HUDEP-2 (cell line): ENCODE data around the gene MID2.
"Not testable (repeated sequence)": the region's sequence is repeated elsewhere in the genome, so short reads cannot be mapped to it uniquely, and the experiment has no call there.

ENCODE experiments used
- DNase-seq, 76 experiments: peaks; one replicate each; lab custom pipeline; 2025; ENCODE audit not compliant: unreplicated experiment in 76 of 76; lab: John Stamatoyannopoulos, UW

The MID2 gene

DNA sequence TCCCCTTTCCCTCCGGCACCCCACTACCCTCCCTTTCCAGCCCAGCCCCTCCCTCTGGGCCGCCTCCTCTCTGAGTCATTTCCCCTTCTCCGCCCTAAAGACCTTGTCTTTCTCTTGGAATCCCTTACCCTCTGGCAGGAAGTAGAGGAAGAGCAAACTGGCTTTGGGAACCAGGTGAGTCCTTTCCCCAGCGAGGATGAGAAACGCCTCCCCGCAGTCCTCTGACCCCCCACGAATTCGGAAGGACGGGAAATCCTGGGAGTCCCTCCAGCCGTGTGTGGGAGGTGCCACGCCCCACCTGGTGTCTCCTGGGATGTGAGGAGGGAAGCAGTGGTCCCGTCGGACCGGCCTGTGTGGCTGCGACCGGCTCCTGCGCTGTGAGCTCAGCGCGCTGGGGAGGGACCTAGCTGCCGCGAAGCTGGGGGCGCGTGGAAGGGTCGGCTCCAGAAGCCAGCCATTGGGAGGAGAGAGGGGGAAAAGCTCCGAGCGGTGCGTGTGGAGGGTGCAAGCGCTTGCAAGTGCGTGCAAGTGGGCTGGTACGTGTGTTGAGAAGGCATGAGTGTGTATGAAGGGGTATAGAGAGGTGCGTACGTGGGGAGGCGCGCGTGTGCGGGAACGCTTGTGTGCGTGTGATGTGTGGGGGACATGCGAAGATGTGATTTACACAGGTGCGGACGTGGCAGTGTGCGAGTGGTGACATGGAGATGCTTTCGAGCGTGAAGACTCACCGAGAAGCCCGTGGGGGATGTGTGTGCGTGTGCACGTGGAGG is 110.2 kb downstream of the MID2 start:
- no peak for DNase-seq

DNA sequence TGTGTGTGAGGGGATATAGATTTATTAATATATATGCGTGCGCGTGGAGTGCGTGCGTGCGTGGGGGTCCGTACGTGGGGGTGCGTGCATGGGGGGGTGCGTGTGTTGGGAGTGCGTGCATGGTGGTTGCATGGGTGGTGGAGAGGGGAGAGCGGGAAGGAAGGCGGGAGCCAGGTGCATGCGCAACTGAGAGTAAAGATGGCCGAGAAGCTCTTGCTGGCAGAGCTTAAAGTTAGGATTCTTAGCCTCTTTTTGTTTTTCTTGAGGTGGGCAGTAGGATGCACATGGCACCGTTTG is 110.7 kb downstream of the MID2 start:
- DNase-seq, result no peak

GRCh38 chrX:107940095-107940494 is 114.4 kb downstream of the MID2 start:
- DNase-seq, result no peak

GRCh38 chrX:107955337-107955736 is 129.7 kb downstream of the MID2 start:
- DNase-seq, result not testable (repeated sequence)

GRCh38 chrX:107968623-107969022 is 143.0 kb downstream of the MID2 start:
- no peak for DNase-seq

DNA sequence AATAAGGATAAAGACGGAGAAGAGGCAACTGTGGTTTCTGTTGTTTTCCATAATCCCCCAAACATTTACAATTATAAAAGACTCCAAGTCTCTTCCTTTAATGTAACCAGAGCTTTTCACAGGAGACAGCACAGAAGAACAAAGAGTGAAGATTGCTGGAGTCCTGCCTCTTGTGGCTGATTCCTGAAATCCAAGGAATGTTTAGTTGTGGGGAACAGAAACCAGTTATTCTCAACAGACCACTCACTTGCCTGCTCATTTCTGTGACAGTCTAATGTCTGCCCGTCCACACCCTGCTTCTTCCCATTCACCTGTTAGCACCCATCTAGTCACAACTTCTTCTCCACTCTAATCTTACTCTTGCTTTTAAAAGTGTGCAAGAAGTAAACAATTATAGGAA is 144.4 kb downstream of the MID2 start:
- DNase-seq, result no peak

DNA sequence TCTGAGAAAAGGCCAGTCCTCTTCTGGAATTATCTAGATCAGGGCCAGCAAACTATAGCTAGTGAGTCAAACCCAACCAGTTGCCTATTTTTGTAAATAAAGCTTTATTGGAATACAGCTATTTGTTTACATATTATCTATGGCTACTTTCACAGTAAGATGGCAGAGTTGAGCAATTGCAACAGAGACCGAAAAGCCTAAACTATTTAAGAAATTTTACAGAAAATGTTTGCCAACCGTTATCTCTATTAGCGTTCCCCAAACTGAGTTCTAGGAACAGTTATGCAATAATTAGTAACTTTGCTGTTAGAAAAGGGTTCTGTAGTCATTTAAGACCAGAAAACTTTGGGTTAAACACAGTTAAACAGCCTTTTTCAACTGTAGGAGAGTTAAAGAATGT is 146.0 kb downstream of the MID2 start:
- DNase-seq, result no peak
